Measurements from ENCODE around the gene JMJD4. TPM values are rescaled to one million over a fixed set of nuclear protein-coding genes. Genes with fewer than 3 reads are reported as not detected.
A peak's percentile ranks its signal among the peaks of the same experiment; 100 is the strongest.

Gene JMJD4
- total and polyA plus RNA-seq, 2 of the 8 experiments (the other 6 are each of a cell fraction or from before 2014, with no cell fraction given): 13.2 to 23.3 TPM

DNA sequence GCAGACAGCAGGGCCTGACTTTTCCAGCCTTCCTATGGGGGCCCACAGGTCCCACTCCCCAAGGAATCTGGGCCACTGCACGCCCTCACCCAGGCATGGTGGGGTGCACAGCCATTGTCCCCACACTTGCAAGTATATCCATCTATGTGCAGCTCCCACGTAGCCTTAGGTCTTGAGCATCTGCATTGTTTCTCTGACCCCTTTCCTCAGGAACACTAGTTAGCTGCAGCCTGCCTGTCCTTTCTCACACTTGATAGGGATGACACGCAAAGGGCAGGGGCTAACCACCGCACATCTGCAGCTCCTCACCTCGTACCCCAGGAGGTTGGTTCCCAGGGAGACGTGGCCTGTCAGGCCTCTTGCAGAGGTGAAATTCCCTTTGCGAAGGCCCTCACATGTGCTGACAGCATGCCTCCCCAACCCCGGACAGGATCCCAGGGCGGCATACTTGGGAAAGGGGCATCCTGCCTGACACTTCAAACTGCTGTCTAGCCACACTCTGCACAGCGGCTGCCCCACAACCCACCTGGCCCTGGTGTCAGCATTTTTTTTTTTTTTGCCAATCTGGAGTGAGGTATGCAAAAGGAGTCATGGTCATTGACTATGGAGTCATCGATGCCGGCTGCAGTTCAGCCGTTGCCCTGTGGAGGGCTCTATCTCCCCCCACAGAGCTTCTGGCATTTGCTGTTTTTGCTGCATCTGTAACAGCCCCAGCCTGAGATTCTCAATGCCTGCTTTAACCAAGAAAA is 5.0 kb downstream of the JMJD4 start (continued):
- TF ChIP-seq, protein P1, sequence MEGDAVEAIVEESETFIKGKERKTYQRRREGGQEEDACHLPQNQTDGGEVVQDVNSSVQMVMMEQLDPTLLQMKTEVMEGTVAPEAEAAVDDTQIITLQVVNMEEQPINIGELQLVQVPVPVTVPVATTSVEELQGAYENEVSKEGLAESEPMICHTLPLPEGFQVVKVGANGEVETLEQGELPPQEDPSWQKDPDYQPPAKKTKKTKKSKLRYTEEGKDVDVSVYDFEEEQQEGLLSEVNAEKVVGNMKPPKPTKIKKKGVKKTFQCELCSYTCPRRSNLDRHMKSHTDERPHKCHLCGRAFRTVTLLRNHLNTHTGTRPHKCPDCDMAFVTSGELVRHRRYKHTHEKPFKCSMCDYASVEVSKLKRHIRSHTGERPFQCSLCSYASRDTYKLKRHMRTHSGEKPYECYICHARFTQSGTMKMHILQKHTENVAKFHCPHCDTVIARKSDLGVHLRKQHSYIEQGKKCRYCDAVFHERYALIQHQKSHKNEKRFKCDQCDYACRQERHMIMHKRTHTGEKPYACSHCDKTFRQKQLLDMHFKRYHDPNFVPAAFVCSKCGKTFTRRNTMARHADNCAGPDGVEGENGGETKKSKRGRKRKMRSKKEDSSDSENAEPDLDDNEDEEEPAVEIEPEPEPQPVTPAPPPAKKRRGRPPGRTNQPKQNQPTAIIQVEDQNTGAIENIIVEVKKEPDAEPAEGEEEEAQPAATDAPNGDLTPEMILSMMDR (IDR thresholded peaks at IDR 0.05; ENCODE audit: control extremely low read depth in 1 of 3, insufficient read depth in 1 of 3, low read depth in 1 of 3, low read length in 3 of 3): peak in 2 of 3 experiments; percentile 75 to 78; a peak in 3 of 4 replicates
- TF ChIP-seq JUND (IDR thresholded peaks at IDR 0.05; ENCODE audit: low read length): no peak
- TF ChIP-seq CBX8 (IDR thresholded peaks at IDR 0.05; ENCODE audit: borderline replicate concordance, low read depth, low read length): no peak
- no peak for TF ChIP-seq CBX5 (IDR thresholded peaks at IDR 0.05; ENCODE audit: low read depth, low read length)
- no peak for TF ChIP-seq RBBP5 (IDR thresholded peaks at IDR 0.05; ENCODE audit: borderline replicate concordance, low read depth, low read length)
- no peak for TF ChIP-seq CHD1 (IDR thresholded peaks at IDR 0.05; ENCODE audit: low read depth, low read length)
- no peak for TF ChIP-seq ASH2L (IDR thresholded peaks at IDR 0.05; ENCODE audit: low read length)
- no peak for TF ChIP-seq GTF2F1 (IDR thresholded peaks at IDR 0.05; ENCODE audit: borderline replicate concordance, low read depth, low read length)
- no peak for TF ChIP-seq TAF1 (IDR thresholded peaks at IDR 0.05; ENCODE audit: low read depth, low read length)
- TF ChIP-seq FOSL1 (IDR thresholded peaks at IDR 0.05; ENCODE audit: insufficient read depth, low read depth, low read length): no peak
- no peak for TF ChIP-seq EP300 (IDR thresholded peaks at IDR 0.05; ENCODE audit: borderline replicate concordance in 1 of 2, low read depth in 2 of 2, low read length in 2 of 2)
- TF ChIP-seq RXRA (IDR thresholded peaks at IDR 0.05; ENCODE audit: insufficient read depth, low read depth, low read length): no peak
- peak; percentile 20; the same call in 1 of the 2 replicates for TF ChIP-seq GABPA (IDR thresholded peaks at IDR 0.05; ENCODE audit: borderline replicate concordance, insufficient read depth, low read length)
- TF ChIP-seq JUN (IDR thresholded peaks at IDR 0.05; ENCODE audit: low read depth, low read length): no peak
- peak in 1 of 2 experiments; percentile 45; a peak in 2 of 3 replicates for TF ChIP-seq POLR2A (IDR thresholded peaks at IDR 0.05; ENCODE audit: control extremely low read depth in 1 of 2, low read depth in 2 of 2, low read length in 2 of 2)
- TF ChIP-seq, protein P2, sequence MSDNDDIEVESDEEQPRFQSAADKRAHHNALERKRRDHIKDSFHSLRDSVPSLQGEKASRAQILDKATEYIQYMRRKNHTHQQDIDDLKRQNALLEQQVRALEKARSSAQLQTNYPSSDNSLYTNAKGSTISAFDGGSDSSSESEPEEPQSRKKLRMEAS (IDR thresholded peaks at IDR 0.05): no peak
- TF ChIP-seq RNF2 (IDR thresholded peaks at IDR 0.05; ENCODE audit: borderline replicate concordance, low read depth, low read length, missing control alignments, poor library complexity, severe bottlenecking): no peak
- TF ChIP-seq YY1 (IDR thresholded peaks at IDR 0.05; ENCODE audit: low read depth, low read length): peak; percentile 46; the same call in 1 of the 2 replicates
- TF ChIP-seq CTBP2 (IDR thresholded peaks at IDR 0.05; ENCODE audit: borderline replicate concordance, insufficient read depth, insufficient read length, low read length): no peak
- TF ChIP-seq BCL11A (IDR thresholded peaks at IDR 0.05; ENCODE audit: low read depth in 2 of 2, low read length in 2 of 2): no peak
- no peak for TF ChIP-seq RFX5 (IDR thresholded peaks at IDR 0.05; ENCODE audit: borderline replicate concordance, low read depth, low read length)

All from H1 (cell line).